GM19238 (cell line): ENCODE results near the gene RUNDC3A.
A peak's percentile ranks its signal among the peaks of the same experiment; 100 is the strongest.
"Not testable (repeated sequence)": the region's sequence is repeated elsewhere in the genome, so short reads cannot be mapped to it uniquely, and the experiment has no call there.

Source experiments
- DNase-seq: peaks from one replicate; pipeline ENCODE4 v3.0.0; 2011; ENCODE audit warnings: low spot score; ENCODE audit not compliant: insufficient read length

Gene RUNDC3A

DNA sequence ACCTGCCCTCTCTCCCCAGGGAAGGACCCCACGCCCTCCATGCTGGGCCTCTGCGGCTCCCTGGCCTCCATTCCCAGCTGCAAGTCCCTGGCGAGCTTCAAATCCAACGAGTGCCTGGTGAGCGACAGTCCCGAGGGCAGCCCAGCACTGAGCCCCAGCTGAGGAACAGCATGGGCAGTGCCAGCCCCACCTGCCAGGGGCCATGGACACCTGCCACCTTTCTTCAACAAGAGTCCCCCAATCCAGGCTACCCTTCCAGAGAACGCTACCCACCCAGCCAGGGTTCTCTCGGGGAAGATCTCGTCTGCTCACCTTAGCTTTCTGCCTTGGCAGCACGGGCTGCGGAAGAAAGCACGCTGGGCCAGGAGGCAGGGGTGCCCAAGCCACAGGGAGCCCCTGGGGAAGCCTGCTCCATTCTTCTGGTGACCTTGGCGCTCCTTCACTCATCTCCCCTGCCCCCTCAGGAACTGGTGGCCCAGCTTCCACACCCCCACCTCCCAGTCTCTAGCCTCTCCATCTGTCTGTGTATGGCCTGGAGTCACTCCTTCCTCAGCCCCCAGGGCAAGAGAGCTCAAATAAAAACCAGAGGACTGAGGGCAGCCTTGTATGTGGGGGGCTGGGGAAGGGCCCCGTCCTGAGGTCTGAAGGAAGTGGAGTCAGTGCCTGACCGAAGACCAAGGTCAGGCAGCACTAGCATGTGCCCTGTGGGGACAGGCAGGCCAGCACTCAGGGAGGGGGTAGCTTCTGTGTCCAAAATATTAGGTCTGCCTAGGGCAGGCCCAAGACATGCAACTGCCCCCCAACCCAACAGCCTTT lies 9.9 kb downstream of the RUNDC3A start:
- DNase-seq = no peak

DNA sequence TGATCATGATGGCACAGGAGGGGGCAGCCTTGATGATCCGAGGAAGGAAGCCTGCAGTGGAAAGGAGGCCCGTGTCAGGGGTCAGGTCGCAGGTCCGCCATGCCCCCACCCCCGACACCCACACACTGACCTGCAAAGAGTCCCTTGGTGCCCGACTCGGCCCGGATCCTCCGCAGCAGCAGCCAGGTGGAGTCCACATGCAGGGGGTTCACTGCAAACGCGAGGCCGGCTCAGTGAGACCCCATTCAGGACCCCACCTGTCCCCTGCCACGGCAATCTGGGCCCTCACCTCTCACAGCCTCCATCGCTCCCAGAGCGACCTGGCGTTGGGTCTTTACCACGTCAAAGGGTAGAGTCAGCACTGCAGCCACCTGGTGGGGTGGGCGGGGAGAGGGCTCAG lies 11.7 kb downstream of the RUNDC3A start:
- no peak for DNase-seq

GRCh38 chr17:44321246-44322120 lies 13.1 kb downstream of the RUNDC3A start:
- no peak for DNase-seq

- no peak for DNase-seq
Observed at GRCh38 chr17:44322236-44322895, 14.0 kb downstream of the RUNDC3A start.

DNA sequence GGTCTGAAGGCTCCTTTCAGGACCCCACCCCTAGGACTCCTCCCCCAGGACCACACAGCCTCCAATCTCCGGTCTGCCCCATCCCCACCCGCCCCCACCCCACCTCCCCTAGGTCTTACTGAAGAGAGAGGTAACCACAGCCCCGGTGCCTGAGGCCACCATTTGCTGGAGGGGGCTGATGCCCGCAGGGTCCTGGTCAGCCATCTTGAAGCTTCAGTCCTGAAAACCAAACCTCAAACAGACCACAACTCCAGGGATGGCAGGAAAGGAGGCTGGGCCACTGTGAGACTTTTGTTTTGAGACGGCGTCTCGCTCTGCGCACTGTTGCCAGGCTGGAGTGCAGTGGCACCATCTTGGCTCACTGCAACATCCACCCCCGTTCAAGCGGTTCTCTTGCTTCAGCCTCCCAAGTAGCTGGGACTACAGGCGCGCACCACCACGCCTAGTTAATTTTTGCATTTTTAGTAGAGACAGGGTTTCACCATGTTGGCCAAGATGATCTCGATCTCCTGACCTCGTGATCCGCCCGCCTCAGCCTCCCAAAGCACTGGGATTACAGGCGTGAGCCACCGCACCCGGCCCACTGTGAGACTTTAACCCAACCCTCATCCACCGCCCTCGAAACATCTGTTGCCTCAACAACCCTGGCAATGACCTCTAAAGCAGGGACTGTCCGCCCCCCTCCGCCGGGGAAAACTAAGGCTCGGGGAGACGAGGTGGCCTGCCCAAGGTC lies 15.1 kb downstream of the RUNDC3A start:
- DNase-seq = no peak

DNA sequence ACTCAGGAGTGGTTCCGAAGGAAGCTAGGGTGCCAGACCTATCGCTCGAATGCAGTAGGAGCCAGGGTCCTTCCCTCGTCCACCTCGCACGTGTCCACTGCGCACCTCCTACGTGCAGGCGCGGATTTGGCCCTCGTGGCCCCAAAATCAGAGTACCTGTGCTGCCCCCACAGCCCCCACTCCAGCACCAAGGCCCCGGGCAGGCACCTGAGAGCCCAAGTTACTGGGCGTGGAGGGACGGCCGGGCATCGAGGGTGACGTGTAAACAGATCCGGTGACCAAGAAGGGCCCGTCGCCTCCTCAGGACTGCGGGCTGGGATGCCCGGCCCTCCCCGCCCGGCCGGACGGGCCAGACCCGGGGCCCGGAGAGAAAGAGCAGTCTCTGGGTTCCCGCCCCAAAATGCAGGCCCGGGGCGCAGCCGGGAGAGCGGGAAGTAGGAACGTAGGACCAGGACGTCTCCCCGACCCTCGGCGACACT lies 15.7 kb downstream of the RUNDC3A start:
- no peak for DNase-seq

DNA sequence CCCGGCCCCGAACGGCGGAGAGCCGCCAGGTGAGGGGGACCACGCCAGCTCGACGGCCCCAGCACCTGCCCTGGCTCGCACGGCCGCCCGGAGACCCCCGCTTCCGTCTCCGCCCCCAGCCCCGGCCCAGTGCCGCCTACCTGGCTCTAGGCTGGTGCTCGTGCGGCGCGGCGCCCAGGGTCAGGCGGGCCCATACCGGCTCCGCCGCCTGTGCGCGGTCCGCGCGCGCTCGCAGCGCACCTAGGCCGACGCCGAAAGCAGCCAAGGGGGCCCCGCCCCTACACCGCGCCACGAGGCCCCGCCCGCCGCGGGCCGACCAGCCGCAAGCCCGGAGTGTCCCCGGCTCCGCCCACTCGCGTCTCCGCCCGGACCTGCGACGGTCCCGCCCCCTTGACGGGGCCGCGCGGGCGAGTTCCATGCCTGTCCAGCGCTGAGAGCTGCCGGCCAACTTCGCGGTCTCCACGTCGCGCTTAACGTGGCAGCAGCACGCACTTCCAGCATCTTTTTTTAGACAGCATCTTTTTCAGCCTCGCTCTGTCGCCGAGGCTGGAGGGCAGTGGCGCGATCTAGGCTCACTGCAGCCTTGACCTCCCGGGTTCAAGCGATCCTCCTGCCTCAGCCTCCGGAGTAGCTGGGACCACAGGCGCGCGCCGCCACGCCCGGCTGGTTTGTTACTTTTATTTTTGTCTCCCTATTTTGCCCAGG lies 16.3 kb downstream of the RUNDC3A start, which contains the start of gene SLC25A39:
Gene SLC25A39 (minus strand): TSS at position 253 of the 705 bp plus-strand sequence. CDS start 1,261 bp downstream, outside the sequence.
- DNase-seq = peak; percentile 84

- peak; percentile 95 for DNase-seq
Observed at GRCh38 chr17:44326861-44327444, 18.6 kb downstream of the RUNDC3A start.

- no peak for DNase-seq
Observed at GRCh38 chr17:44327715-44328449, 19.5 kb downstream of the RUNDC3A start.

GRCh38 chr17:44329516-44329915 lies 21.1 kb downstream of the RUNDC3A start:
- DNase-seq = not testable (repeated sequence)

DNA sequence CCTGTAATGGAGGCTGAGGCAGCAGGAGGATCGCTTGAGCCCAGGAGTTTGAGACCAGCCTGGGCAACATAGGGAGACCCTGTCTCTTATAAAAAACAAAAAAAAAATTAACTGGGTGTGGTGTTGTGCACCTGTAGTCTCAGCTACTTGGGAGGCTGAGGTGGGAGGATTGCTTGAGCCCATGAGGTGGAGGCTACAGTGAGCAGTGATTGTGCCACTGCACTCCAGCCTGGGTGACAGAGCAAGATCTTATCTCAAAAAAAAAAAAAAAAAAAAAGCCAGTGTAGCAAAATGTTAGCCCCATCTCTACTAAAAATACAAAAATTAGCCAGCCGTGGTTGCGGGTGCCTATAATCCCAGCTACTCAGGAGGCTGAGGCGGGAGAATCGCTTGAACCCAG lies 21.9 kb downstream of the RUNDC3A start:
- DNase-seq = not testable (repeated sequence)

DNA sequence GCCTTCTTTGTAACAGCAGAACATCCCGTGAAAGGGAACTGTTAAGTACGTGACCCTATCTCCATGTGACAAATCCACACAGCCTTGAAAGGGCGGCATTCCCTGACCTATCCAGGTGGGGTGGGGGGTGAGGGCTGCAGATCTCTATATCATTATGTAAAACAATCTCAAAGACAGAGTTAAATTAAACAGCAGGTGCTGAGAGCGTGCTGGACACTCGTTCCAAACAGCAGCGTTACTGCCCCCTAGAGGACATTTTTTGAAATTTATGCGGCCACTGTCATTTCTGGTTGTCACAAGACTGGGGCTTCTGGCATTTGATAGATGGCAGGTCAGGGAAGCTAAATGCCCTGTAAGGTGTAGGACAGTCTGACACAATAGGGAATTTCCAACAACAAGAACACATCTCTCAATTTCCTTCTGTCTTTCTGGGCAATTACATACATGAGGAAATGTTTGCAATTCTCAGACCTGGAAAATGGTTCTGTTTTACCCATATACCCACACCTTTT lies 22.9 kb downstream of the RUNDC3A start:
- peak; percentile 64 for DNase-seq

DNA sequence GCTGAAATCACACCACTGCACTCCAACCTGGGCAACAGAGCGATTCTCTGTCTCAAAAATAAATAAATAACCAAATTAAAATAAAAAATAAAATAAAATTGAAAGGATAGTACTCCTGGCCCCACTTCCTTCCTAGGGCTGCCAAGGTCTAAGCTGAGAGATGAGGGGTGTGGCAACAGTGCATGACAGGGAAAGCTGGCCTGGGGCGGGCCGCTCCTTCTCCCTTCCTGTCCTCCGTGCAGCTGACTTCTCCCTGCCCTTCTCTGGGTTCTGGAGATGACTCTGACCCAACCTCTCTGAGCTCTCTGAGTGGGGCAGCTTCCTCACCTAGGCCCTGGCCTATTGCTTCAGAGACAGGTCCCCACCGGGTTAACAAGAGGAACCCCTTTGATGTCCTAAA lies 25.0 kb downstream of the RUNDC3A start:
- no peak for DNase-seq

DNA sequence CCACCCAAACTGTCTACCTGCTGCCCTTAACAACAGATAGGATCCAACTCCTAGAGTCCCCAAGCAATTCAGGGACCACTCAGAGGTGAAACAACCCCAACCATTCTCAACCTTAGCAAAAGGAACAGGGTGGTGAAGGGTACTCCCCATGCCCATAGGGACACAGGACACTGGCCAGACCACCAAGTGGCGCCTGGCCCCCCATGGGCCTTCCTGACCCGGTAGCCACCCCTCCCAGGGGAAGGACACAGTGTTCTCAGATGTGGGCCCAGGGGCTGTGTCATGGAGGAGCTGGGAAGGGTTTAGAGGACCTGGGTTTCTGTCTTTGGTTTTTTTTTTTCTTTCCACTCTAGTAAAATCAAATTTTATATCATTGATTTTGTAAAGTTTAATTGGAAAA lies 25.9 kb downstream of the RUNDC3A start:
- no peak for DNase-seq

GRCh38 chr17:44334727-44335126 lies 26.3 kb downstream of the RUNDC3A start:
- no peak for DNase-seq

- no peak for DNase-seq
Observed at GRCh38 chr17:44335564-44335963, 27.2 kb downstream of the RUNDC3A start.

DNA sequence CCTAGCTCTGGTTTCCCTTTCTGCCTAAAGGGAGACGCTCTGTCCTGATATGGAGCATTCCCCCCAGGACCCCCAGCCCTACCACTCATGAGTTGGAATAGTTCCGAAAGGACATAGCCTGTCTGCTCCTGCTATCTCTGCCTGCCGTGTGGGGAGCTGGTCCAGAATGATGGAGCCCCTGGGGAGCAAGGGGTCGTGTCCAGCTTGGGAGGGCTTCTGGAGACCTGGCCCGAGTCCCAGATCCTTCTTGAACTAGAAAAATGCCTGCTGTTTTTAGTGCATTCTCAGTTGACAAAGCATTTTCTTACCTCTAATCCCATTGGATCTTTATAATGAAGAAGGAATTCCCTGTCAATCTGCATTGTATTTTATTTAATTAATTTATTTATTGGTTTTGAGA lies 27.6 kb downstream of the RUNDC3A start:
- DNase-seq = no peak

- no peak for DNase-seq
Observed at GRCh38 chr17:44338702-44339101, 30.3 kb downstream of the RUNDC3A start.

- not testable (repeated sequence) for DNase-seq
Observed at GRCh38 chr17:44340553-44340952, 32.2 kb downstream of the RUNDC3A start.
